HepG2 (cell line): ENCODE measurements around the gene TAS2R30. TPM values are rescaled to one million over a fixed set of nuclear protein-coding genes. Genes with fewer than 3 reads are reported as not detected.

Experiments used
- FOXJ3 ChIP-seq: sonication (generic); formaldehyde crosslinking; IDR thresholded peaks from 2 replicates; pipeline ENCODE4 v1.4.0; 2020; ENCODE audit warnings: missing genetic modification reagents, mild to moderate bottlenecking, borderline replicate concordance
- GATA4 ChIP-seq: sonication (generic); IDR thresholded peaks from 2 replicates; pipeline ENCODE4 v1.6.1; 2016; ENCODE audit warnings: antibody characterized with exemption, low read depth, borderline replicate concordance
- GTF3A ChIP-seq: sonication (generic); formaldehyde crosslinking; conservative IDR thresholded peaks from 2 replicates; pipeline ENCODE4 v1.4.0; 2020; ENCODE audit warnings: mild to moderate bottlenecking, missing genetic modification reagents
- ISL2 ChIP-seq: sonication (generic); formaldehyde crosslinking; IDR thresholded peaks from 2 replicates; pipeline ENCODE4 v1.5.0; 2020; ENCODE audit warnings: missing genetic modification reagents
- KAT7 ChIP-seq: IDR thresholded peaks from 2 replicates; pipeline ENCODE4 v1.6.1; 2018; ENCODE audit warnings: borderline replicate concordance, missing compliant biosample characterization
- ZNF207 ChIP-seq: fragments of 450-650 bp; IDR thresholded peaks from 2 replicates; pipeline ENCODE4 v1.6.1; 2016; ENCODE audit warnings: antibody characterized with exemption, borderline replicate concordance
- ZNF33A ChIP-seq: sonication (generic); formaldehyde crosslinking; IDR thresholded peaks from 2 replicates; pipeline ENCODE4 v1.5.1; 2020; ENCODE audit warnings: missing genetic modification reagents, mild to moderate bottlenecking, moderate library complexity, borderline replicate concordance
- ZNF350 ChIP-seq: sonication (generic); formaldehyde crosslinking; IDR thresholded peaks from 2 replicates; pipeline ENCODE4 v1.4.0; 2020; ENCODE audit warnings: mild to moderate bottlenecking, low read depth, missing genetic modification reagents, borderline replicate concordance
- ZNF567 ChIP-seq: sonication (generic); formaldehyde crosslinking; IDR thresholded peaks from 2 replicates; pipeline ENCODE4 v1.8.1; 2023; ENCODE audit warnings: mild to moderate bottlenecking, missing genetic modification reagents, borderline replicate concordance
- ZNF598 ChIP-seq: sonication (generic); formaldehyde crosslinking; IDR thresholded peaks from 2 replicates; pipeline ENCODE4 v1.5.1; 2020; ENCODE audit warnings: mild to moderate bottlenecking, missing genetic modification reagents, borderline replicate concordance
- ZNF672 ChIP-seq: sonication (generic); formaldehyde crosslinking; IDR thresholded peaks from 2 replicates; pipeline ENCODE4 v1.8.1; 2022; ENCODE audit warnings: missing genetic modification reagents
- ZNF83 ChIP-seq: sonication (generic); formaldehyde crosslinking; IDR thresholded peaks from 2 replicates; pipeline ENCODE4 v1.4.0; 2020; ENCODE audit warnings: missing genetic modification reagents, mild to moderate bottlenecking, borderline replicate concordance
- polyA plus RNA-seq, 8 experiments: library from polyadenylated mRNA; depleted of rRNA in 3 of 8; stranded (reverse) in 7 of 8; unstranded in 1 of 8; fragments of >200 nt; fragmentation: Illumina TruSeq in 4 of 8; extraction: Trizol in 4 of 8; gene quantifications; 2 replicates each; pipeline versions ENCODE4 v1.2.1 to v1.2.3, GENCODE V29; 2011 to 2016; ENCODE audit warnings: low read depth in 4 of 8, missing spikeins in 1 of 8, mixed read lengths in 1 of 8; ENCODE audit not compliant: insufficient read depth in 1 of 8
- total RNA-seq, 5 experiments: library from RNA; depleted of rRNA; stranded (reverse); fragments of >200 nt; fragmentation: Illumina TruSeq; extraction: Trizol; gene quantifications; 2 replicates each; pipeline ENCODE4 v1.2.3, GENCODE V29; 2016; ENCODE audit warnings: low read depth in 1 of 5
- TF ChIP-seq, protein P1 (sequence below): sonication (generic); formaldehyde crosslinking; IDR thresholded peaks from 2 replicates; pipeline ENCODE4 v1.5.0; 2020; ENCODE audit warnings: missing genetic modification reagents
- TF ChIP-seq, protein P2 (sequence below): sonication (generic); formaldehyde crosslinking; IDR thresholded peaks from 2 replicates; pipeline ENCODE4 v1.5.0; 2020; ENCODE audit warnings: mild to moderate bottlenecking, missing genetic modification reagents
- TF ChIP-seq, protein P3 (sequence below): sonication (generic); formaldehyde crosslinking; IDR thresholded peaks from 2 replicates; pipeline ENCODE4 v1.5.1; 2020; ENCODE audit warnings: mild to moderate bottlenecking, moderate library complexity, missing genetic modification reagents
- TF ChIP-seq, protein P4 (sequence below): sonication (generic); formaldehyde crosslinking; IDR thresholded peaks from 2 replicates; pipeline ENCODE4 v1.8.1; 2022; ENCODE audit warnings: mild to moderate bottlenecking, missing genetic modification reagents
- TF ChIP-seq, protein P5 (sequence below), 2 experiments: IDR thresholded peaks; 2 replicates each; pipeline ENCODE4 v1.6.1; 2011 to 2012; ENCODE audit warnings: low read length in 2 of 2, borderline replicate concordance in 1 of 2, low read depth in 1 of 2, mild to moderate bottlenecking in 1 of 2, moderate library complexity in 1 of 2

Gene TAS2R30
- total and polyA plus RNA-seq, 2 of the 13 experiments (the other 11 are each of a cell fraction or from before 2014, with no cell fraction given), result 0.42 to 5.2 TPM

DNA sequence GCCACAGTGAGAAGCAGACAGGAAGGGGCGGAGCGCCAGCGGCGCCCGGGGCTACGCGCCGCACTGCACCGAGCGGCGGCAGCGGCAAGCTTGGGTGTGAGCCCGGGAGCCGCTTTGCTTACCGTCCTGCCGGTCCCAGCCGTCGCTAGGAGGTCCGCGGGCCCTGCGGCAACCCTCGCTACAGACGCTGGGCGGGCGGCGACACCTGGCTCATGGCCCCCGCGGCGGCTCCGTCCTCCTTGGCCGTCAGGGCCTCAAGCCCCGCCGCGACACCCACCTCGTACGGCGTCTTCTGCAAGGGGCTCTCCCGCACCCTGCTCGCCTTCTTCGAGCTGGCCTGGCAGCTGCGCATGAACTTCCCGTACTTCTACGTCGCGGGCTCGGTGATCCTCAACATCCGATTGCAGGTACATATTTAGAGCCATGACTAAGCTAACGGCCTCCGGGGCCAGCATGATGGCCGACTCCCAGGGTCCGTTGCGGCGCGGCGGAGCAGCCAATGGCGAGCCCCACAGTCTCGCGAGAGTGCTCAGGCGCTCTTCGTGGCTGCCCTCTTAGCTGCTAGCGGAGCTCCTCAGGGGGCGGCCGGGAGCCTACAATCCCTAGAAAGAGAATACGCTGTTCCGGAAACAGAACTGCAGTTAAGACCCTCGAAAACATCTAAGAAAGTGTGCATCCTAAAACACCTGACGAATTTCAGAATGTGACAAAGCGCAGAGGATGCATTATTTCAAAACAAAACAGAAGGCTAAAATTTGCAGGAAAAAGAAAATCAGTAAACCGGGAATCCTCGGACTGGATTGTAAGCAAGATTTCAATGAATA lies 36.9 kb upstream of the TAS2R30 start, which contains the start of gene SMIM10L1 (continued):
- TF ChIP-seq, protein P1, sequence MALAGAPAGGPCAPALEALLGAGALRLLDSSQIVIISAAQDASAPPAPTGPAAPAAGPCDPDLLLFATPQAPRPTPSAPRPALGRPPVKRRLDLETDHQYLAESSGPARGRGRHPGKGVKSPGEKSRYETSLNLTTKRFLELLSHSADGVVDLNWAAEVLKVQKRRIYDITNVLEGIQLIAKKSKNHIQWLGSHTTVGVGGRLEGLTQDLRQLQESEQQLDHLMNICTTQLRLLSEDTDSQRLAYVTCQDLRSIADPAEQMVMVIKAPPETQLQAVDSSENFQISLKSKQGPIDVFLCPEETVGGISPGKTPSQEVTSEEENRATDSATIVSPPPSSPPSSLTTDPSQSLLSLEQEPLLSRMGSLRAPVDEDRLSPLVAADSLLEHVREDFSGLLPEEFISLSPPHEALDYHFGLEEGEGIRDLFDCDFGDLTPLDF (CRISPR knock-in tag), result peak; percentile 45; the same call in 1 of the 2 replicates
- TF ChIP-seq ZNF598 (CRISPR knock-in tag), result peak; percentile 86; the same call in 1 of the 2 replicates
- peak; percentile 39; the same call in 1 of the 2 replicates for TF ChIP-seq GATA4
- TF ChIP-seq ISL2, result 0 out of 2 replicates have a peak, but pooled peaks have one; percentile 22
- TF ChIP-seq GTF3A (CRISPR knock-in tag), result no peak; the same call in 1 of the 2 replicates
- TF ChIP-seq ZNF672 (CRISPR knock-in tag), result no peak
- TF ChIP-seq, protein P2, sequence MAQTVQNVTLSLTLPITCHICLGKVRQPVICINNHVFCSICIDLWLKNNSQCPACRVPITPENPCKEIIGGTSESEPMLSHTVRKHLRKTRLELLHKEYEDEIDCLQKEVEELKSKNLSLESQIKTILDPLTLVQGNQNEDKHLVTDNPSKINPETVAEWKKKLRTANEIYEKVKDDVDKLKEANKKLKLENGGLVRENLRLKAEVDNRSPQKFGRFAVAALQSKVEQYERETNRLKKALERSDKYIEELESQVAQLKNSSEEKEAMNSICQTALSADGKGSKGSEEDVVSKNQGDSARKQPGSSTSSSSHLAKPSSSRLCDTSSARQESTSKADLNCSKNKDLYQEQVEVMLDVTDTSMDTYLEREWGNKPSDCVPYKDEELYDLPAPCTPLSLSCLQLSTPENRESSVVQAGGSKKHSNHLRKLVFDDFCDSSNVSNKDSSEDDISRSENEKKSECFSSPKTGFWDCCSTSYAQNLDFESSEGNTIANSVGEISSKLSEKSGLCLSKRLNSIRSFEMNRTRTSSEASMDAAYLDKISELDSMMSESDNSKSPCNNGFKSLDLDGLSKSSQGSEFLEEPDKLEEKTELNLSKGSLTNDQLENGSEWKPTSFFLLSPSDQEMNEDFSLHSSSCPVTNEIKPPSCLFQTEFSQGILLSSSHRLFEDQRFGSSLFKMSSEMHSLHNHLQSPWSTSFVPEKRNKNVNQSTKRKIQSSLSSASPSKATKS (CRISPR knock-in tag), result peak; percentile 50; the same call in 1 of the 2 replicates
- TF ChIP-seq ZNF33A, result no peak
- peak; percentile 42; the same call in 1 of the 2 replicates for TF ChIP-seq ZNF567 (CRISPR knock-in tag)
- peak; percentile 83; the same call in 1 of the 2 replicates for TF ChIP-seq KAT7
- peak; percentile 49; the same call in 1 of the 2 replicates for TF ChIP-seq ZNF350 (CRISPR knock-in tag)
- TF ChIP-seq ZNF83 (CRISPR knock-in tag), result peak; percentile 83; the same call in 1 of the 2 replicates
- TF ChIP-seq, protein P3, sequence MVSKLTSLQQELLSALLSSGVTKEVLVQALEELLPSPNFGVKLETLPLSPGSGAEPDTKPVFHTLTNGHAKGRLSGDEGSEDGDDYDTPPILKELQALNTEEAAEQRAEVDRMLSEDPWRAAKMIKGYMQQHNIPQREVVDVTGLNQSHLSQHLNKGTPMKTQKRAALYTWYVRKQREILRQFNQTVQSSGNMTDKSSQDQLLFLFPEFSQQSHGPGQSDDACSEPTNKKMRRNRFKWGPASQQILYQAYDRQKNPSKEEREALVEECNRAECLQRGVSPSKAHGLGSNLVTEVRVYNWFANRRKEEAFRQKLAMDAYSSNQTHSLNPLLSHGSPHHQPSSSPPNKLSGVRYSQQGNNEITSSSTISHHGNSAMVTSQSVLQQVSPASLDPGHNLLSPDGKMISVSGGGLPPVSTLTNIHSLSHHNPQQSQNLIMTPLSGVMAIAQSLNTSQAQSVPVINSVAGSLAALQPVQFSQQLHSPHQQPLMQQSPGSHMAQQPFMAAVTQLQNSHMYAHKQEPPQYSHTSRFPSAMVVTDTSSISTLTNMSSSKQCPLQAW (CRISPR knock-in tag), result peak; percentile 73; the same call in 1 of the 2 replicates
- TF ChIP-seq, protein P4, sequence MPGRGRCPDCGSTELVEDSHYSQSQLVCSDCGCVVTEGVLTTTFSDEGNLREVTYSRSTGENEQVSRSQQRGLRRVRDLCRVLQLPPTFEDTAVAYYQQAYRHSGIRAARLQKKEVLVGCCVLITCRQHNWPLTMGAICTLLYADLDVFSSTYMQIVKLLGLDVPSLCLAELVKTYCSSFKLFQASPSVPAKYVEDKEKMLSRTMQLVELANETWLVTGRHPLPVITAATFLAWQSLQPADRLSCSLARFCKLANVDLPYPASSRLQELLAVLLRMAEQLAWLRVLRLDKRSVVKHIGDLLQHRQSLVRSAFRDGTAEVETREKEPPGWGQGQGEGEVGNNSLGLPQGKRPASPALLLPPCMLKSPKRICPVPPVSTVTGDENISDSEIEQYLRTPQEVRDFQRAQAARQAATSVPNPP (CRISPR knock-in tag), result 0 out of 2 replicates have a peak, but pooled peaks have one; percentile 85
- no peak for TF ChIP-seq FOXJ3 (CRISPR knock-in tag)
- TF ChIP-seq, protein P5, sequence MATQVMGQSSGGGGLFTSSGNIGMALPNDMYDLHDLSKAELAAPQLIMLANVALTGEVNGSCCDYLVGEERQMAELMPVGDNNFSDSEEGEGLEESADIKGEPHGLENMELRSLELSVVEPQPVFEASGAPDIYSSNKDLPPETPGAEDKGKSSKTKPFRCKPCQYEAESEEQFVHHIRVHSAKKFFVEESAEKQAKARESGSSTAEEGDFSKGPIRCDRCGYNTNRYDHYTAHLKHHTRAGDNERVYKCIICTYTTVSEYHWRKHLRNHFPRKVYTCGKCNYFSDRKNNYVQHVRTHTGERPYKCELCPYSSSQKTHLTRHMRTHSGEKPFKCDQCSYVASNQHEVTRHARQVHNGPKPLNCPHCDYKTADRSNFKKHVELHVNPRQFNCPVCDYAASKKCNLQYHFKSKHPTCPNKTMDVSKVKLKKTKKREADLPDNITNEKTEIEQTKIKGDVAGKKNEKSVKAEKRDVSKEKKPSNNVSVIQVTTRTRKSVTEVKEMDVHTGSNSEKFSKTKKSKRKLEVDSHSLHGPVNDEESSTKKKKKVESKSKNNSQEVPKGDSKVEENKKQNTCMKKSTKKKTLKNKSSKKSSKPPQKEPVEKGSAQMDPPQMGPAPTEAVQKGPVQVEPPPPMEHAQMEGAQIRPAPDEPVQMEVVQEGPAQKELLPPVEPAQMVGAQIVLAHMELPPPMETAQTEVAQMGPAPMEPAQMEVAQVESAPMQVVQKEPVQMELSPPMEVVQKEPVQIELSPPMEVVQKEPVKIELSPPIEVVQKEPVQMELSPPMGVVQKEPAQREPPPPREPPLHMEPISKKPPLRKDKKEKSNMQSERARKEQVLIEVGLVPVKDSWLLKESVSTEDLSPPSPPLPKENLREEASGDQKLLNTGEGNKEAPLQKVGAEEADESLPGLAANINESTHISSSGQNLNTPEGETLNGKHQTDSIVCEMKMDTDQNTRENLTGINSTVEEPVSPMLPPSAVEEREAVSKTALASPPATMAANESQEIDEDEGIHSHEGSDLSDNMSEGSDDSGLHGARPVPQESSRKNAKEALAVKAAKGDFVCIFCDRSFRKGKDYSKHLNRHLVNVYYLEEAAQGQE (IDR thresholded peaks at IDR 0.05; ENCODE audit: borderline replicate concordance in 1 of 2, low read depth in 1 of 2, low read length in 2 of 2), result no peak
- TF ChIP-seq ZNF207, result no peak
